GM23338 (cell line): ENCODE results near the gene NSD1. TPM values are rescaled to one million over a fixed set of nuclear protein-coding genes. Genes with fewer than 3 reads are reported as not detected.
A peak's percentile ranks its signal among the peaks of the same experiment; 100 is the strongest.

Source experiments
- ATAC-seq: fragments of 200-7000 bp; cut with Tn5 transposase; 3 replicates; pipeline ENCODE4 v1.9.1; 2020
- DNase-seq: peaks from one replicate; pipeline ENCODE4 v3.0.0-alpha.2; 2015; ENCODE audit warnings: low spot score
- H2AFZ ChIP-seq: fragments of 200-600 bp; sonication (generic); 2 replicates; pipeline ENCODE4 v1.8.0; 2016; ENCODE audit warnings: antibody characterized with exemption, mild to moderate bottlenecking, moderate library complexity
- H3F3A ChIP-seq: fragments of 200-600 bp; sonication (generic); replicated peaks from 2 replicates; pipeline ENCODE4 v1.8.0; 2017; ENCODE audit warnings: antibody characterized with exemption, mixed run types, low read depth
- H3K27ac ChIP-seq: fragments of 200-600 bp; sonication (generic); 2 replicates; pipeline ENCODE4 v1.6.1; 2016; ENCODE audit warnings: low read depth
- H3K27me3 ChIP-seq: fragments of 200-600 bp; sonication (generic); 2 replicates; pipeline ENCODE4 v1.8.0; 2016; ENCODE audit warnings: mild to moderate bottlenecking, mixed run types, moderate library complexity; ENCODE audit not compliant: insufficient read depth
- H3K36me3 ChIP-seq: fragments of 200-600 bp; sonication (generic); 2 replicates; pipeline ENCODE4 v1.8.0; 2016; ENCODE audit warnings: mild to moderate bottlenecking; ENCODE audit not compliant: insufficient read depth
- H3K4me1 ChIP-seq: fragments of 200-600 bp; sonication (generic); 2 replicates; pipeline ENCODE4 v1.8.0; 2016; ENCODE audit warnings: mild to moderate bottlenecking, moderate library complexity; ENCODE audit not compliant: insufficient read depth
- H3K4me2 ChIP-seq: fragments of 200-600 bp; sonication (generic); 2 replicates; pipeline ENCODE4 v1.7.1; 2017; ENCODE audit warnings: mixed run types
- H3K4me3 ChIP-seq: fragments of 200-600 bp; sonication (generic); 2 replicates; pipeline ENCODE4 v1.6.1; 2016; ENCODE audit warnings: mixed run types
- H3K79me2 ChIP-seq: fragments of 200-600 bp; sonication (generic); replicated peaks from 2 replicates; pipeline ENCODE4 v1.8.0; 2017; ENCODE audit warnings: mild to moderate bottlenecking; ENCODE audit not compliant: insufficient read depth
- H3K9me2 ChIP-seq: fragments of 200-600 bp; sonication (generic); 2 replicates; pipeline ENCODE4 v1.8.0; 2017; ENCODE audit not compliant: insufficient read depth
- H4K20me1 ChIP-seq: fragments of 200-600 bp; sonication (generic); replicated peaks from 2 replicates; pipeline ENCODE4 v1.8.0; 2017; ENCODE audit warnings: mild to moderate bottlenecking; ENCODE audit not compliant: insufficient read depth
- H3K27ac Mint-ChIP-seq: 2 replicates; pipeline ENCODE4 v1.8.0; 2020; ENCODE audit warnings: inconsistent platforms, mild to moderate bottlenecking, moderate library complexity, mixed read lengths
- H3K27me3 Mint-ChIP-seq: 3 replicates; pipeline ENCODE4 v1.8.0; 2022; ENCODE audit warnings: low read depth, mild to moderate bottlenecking, moderate library complexity, mixed read lengths, inconsistent platforms; ENCODE audit not compliant: insufficient read depth, poor library complexity
- H3K36me3 Mint-ChIP-seq: 3 replicates; pipeline ENCODE4 v1.8.0; 2021; ENCODE audit warnings: low read depth, mild to moderate bottlenecking, inconsistent platforms, moderate library complexity, mixed read lengths
- H3K4me1 Mint-ChIP-seq: 3 replicates; pipeline ENCODE4 v1.8.0; 2020; ENCODE audit warnings: mild to moderate bottlenecking, inconsistent platforms, mixed read lengths
- H3K4me3 Mint-ChIP-seq: 3 replicates; pipeline ENCODE4 v1.8.0; 2021; ENCODE audit warnings: moderate library complexity, mild to moderate bottlenecking, inconsistent platforms, mixed read lengths
- H3K9me3 Mint-ChIP-seq: 3 replicates; pipeline ENCODE4 v1.8.0; 2020; ENCODE audit warnings: moderate library complexity, mild to moderate bottlenecking, inconsistent platforms, mixed read lengths
- CREB1 ChIP-seq: fragments of 250-450 bp; sonication (Bioruptor Pico); IDR thresholded peaks from 2 replicates; pipeline ENCODE4 v1.5.0; 2020; ENCODE audit warnings: low read depth, mild to moderate bottlenecking, moderate library complexity
- EZH2 ChIP-seq: fragments of 200-600 bp; sonication (generic); IDR thresholded peaks from one replicate; pipeline ENCODE4 v1.8.0; 2017; ENCODE audit warnings: antibody characterized with exemption, mild to moderate bottlenecking, low read depth; ENCODE audit not compliant: unreplicated experiment
- EZH2phosphoT487 ChIP-seq: fragments of 200-600 bp; sonication (generic); IDR thresholded peaks from one replicate; pipeline ENCODE4 v1.8.1; 2018; ENCODE audit warnings: antibody characterized with exemption; ENCODE audit not compliant: unreplicated experiment
- JUNB ChIP-seq: IDR thresholded peaks from one replicate; pipeline ENCODE4 v1.6.1; 2016; ENCODE audit warnings: antibody characterized with exemption; ENCODE audit not compliant: unreplicated experiment
- ZNF114 ChIP-seq: fragments of 250-450 bp; sonication (Bioruptor Pico); IDR thresholded peaks from 2 replicates; pipeline ENCODE4 v1.5.0; 2020; ENCODE audit warnings: mild to moderate bottlenecking, moderate library complexity
- ZNF331 ChIP-seq: fragments of 250-450 bp; sonication (Bioruptor Pico); IDR thresholded peaks from 2 replicates; pipeline ENCODE4 v1.5.0; 2020; ENCODE audit warnings: low read depth, mild to moderate bottlenecking, moderate library complexity
- polyA plus RNA-seq: library from polyadenylated mRNA; unstranded; fragments of >200 nt; fragmentation: Nextera tagmentation; extraction: Ambion mirVana; gene quantifications from 2 replicates; pipeline ENCODE4 v1.2.1, GENCODE V29; 2016
- total RNA-seq: library from RNA; depleted of rRNA; stranded (reverse); fragments of >200 nt; shearing (Covaris generic); gene quantifications from 2 replicates; pipeline ENCODE4 v1.2.3, GENCODE V29; 2014
- TF ChIP-seq, protein P1 (sequence below): IDR thresholded peaks from 2 replicates; pipeline ENCODE4 v1.6.1; 2016; ENCODE audit warnings: antibody characterized with exemption
- TF ChIP-seq, protein P2 (sequence below): fragments of 250-450 bp; sonication (Bioruptor Pico); IDR thresholded peaks from 2 replicates; pipeline ENCODE4 v1.5.0; 2020; ENCODE audit warnings: mild to moderate bottlenecking, moderate library complexity

Gene NSD1
- total and polyA plus RNA-seq, 2 experiments from 2014 or later, result 96.4 to 106 TPM

DNA sequence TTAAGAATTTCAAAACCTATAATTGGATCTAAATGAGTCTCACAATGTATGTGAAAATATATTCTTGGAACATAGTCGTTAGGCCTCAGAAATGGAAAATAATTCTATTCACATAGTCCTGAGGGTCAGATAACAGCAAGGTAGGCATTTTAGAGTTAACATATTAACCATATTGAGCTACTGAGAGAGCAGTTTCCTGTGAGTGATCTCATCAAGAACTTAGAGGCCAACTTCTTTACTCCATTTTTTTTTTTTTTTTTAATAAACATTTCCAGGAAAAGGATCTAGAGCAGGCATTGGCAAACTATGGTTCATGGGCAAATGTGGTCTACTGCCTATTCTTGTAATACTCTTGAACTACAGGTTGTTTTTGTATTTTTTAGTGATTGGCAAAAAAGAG lies 143.3 kb downstream of the NSD1 start (continued):
- no peak for TF ChIP-seq JUNB
- no peak for TF ChIP-seq EZH2
- TF ChIP-seq, protein P1, sequence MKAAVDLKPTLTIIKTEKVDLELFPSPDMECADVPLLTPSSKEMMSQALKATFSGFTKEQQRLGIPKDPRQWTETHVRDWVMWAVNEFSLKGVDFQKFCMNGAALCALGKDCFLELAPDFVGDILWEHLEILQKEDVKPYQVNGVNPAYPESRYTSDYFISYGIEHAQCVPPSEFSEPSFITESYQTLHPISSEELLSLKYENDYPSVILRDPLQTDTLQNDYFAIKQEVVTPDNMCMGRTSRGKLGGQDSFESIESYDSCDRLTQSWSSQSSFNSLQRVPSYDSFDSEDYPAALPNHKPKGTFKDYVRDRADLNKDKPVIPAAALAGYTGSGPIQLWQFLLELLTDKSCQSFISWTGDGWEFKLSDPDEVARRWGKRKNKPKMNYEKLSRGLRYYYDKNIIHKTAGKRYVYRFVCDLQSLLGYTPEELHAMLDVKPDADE, result no peak
- TF ChIP-seq CREB1, result no peak
- TF ChIP-seq ZNF114, result no peak
- no peak for TF ChIP-seq ZNF331
- TF ChIP-seq, protein P2, sequence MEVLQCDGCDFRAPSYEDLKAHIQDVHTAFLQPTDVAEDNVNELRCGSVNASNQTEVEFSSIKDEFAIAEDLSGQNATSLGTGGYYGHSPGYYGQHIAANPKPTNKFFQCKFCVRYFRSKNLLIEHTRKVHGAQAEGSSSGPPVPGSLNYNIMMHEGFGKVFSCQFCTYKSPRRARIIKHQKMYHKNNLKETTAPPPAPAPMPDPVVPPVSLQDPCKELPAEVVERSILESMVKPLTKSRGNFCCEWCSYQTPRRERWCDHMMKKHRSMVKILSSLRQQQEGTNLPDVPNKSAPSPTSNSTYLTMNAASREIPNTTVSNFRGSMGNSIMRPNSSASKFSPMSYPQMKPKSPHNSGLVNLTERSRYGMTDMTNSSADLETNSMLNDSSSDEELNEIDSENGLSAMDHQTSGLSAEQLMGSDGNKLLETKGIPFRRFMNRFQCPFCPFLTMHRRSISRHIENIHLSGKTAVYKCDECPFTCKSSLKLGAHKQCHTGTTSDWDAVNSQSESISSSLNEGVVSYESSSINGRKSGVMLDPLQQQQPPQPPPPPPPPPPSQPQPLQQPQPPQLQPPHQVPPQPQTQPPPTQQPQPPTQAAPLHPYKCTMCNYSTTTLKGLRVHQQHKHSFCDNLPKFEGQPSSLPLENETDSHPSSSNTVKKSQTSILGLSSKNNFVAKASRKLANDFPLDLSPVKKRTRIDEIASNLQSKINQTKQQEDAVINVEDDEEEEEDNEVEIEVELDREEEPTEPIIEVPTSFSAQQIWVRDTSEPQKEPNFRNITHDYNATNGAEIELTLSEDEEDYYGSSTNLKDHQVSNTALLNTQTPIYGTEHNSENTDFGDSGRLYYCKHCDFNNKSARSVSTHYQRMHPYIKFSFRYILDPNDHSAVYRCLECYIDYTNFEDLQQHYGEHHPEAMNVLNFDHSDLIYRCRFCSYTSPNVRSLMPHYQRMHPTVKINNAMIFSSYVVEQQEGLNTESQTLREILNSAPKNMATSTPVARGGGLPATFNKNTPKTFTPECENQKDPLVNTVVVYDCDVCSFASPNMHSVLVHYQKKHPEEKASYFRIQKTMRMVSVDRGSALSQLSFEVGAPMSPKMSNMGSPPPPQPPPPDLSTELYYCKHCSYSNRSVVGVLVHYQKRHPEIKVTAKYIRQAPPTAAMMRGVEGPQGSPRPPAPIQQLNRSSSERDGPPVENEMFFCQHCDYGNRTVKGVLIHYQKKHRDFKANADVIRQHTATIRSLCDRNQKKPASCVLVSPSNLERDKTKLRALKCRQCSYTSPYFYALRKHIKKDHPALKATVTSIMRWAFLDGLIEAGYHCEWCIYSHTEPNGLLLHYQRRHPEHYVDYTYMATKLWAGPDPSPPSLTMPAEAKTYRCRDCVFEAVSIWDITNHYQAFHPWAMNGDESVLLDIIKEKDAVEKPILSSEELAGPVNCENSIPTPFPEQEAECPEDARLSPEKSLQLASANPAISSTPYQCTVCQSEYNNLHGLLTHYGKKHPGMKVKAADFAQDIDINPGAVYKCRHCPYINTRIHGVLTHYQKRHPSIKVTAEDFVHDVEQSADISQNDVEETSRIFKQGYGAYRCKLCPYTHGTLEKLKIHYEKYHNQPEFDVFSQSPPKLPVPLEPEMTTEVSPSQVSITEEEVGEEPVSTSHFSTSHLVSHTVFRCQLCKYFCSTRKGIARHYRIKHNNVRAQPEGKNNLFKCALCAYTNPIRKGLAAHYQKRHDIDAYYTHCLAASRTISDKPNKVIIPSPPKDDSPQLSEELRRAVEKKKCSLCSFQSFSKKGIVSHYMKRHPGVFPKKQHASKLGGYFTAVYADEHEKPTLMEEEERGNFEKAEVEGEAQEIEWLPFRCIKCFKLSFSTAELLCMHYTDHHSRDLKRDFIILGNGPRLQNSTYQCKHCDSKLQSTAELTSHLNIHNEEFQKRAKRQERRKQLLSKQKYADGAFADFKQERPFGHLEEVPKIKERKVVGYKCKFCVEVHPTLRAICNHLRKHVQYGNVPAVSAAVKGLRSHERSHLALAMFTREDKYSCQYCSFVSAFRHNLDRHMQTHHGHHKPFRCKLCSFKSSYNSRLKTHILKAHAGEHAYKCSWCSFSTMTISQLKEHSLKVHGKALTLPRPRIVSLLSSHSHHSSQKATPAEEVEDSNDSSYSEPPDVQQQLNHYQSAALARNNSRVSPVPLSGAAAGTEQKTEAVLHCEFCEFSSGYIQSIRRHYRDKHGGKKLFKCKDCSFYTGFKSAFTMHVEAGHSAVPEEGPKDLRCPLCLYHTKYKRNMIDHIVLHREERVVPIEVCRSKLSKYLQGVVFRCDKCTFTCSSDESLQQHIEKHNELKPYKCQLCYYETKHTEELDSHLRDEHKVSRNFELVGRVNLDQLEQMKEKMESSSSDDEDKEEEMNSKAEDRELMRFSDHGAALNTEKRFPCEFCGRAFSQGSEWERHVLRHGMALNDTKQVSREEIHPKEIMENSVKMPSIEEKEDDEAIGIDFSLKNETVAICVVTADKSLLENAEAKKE (CRISPR knock-in tag), result no peak

DNA sequence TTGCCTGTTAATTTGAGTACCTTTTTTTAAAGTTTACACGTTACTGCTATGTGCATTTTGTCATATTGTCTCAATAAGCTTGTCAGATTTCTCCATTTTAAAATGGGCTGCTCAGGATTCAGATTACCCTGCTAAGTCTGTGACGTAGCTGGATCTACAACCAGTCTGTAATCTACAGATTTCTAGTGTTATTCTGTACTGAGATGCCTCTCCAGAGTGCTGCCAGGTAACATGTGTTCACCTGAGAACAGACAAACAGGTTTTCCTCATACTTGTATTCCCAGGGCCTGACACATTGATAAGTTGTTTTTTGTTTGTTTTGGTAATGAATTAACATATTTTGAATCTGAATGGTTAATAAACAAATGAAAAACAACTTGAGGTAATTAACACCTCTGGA lies 154.6 kb downstream of the NSD1 start:
- H3K4me2 ChIP-seq, result no peak overlapping the region
- no peaks in the 10 kb centered on the region for H3K4me1 ChIP-seq
- no peaks in the 10 kb centered on the region for H3K27me3 ChIP-seq
- no peaks in the 10 kb centered on the region for H3K9me2 ChIP-seq
- H3F3A ChIP-seq, result peaks cover 22% of the 10 kb centered on the region
- Mint-ChIP-seq H3K4me1 (no peaks in the 10 kb centered on the region), H3K9me3 (no peaks in the 10 kb centered on the region), H3K27ac (no peak overlapping the region), H3K4me3 (no peak overlapping the region), H3K36me3 (peaks cover 89% of the 10 kb centered on the region), H3K27me3 (peaks cover 5% of the 10 kb centered on the region)
- peaks cover 79% of the 10 kb centered on the region for H3K36me3 ChIP-seq
- peaks cover 26% of the 10 kb centered on the region; the same call in 1 of the 2 replicates for H3K79me2 ChIP-seq
- DNase-seq (no peak), ATAC-seq (no peak)
- no peak overlapping the region for H2AFZ ChIP-seq
- no peak overlapping the region for H3K27ac ChIP-seq
- peaks cover 37% of the 10 kb centered on the region for H4K20me1 ChIP-seq
- no peak overlapping the region for H3K4me3 ChIP-seq
- TF ChIP-seq, protein P2 (CRISPR knock-in tag), result no peak
- TF ChIP-seq ZNF114, result no peak
- TF ChIP-seq EZH2phosphoT487, result peak; percentile 32
